Neuronal stem cell (in vitro differentiated cells): Measurements from ENCODE around the gene ZNF565.
"Not testable (repeated sequence)": the region's sequence is repeated elsewhere in the genome, so short reads cannot be mapped to it uniquely, and the experiment has no call there.

Experiments used
- DNase-seq: peaks from one replicate; pipeline ENCODE4 v3.0.0-alpha.2; 2013; ENCODE audit warnings: low spot score
- H2AFZ ChIP-seq: one replicate; pipeline ENCODE4 v1.6.1; 2013; ENCODE audit warnings: mild to moderate bottlenecking, low read length, inconsistent platforms
- H2AK5ac ChIP-seq: 2 replicates; pipeline ENCODE4 v1.6.1; 2013; ENCODE audit warnings: low read depth, mild to moderate bottlenecking, inconsistent platforms, low read length, moderate library complexity, mixed read lengths
- H2BK120ac ChIP-seq: 2 replicates; pipeline ENCODE4 v1.6.1; 2013; ENCODE audit warnings: low read depth, mild to moderate bottlenecking, inconsistent platforms, low read length, moderate library complexity, mixed read lengths
- H2BK12ac ChIP-seq: one replicate; pipeline ENCODE4 v1.6.1; 2013; ENCODE audit warnings: low read length, inconsistent platforms
- H2BK15ac ChIP-seq: 2 replicates; pipeline ENCODE4 v1.6.1; 2013; ENCODE audit warnings: mild to moderate bottlenecking, low read length, inconsistent platforms, mixed read lengths
- H2BK5ac ChIP-seq: one replicate; pipeline ENCODE4 v1.6.1; 2013; ENCODE audit warnings: inconsistent platforms, mild to moderate bottlenecking, low read length, moderate library complexity
- H3K14ac ChIP-seq: one replicate; pipeline ENCODE4 v1.6.1; 2013; ENCODE audit warnings: low read length, inconsistent platforms
- H3K18ac ChIP-seq: 2 replicates; pipeline ENCODE4 v1.6.1; 2013; ENCODE audit warnings: low read length, inconsistent platforms
- H3K23ac ChIP-seq: 2 replicates; pipeline ENCODE4 v1.6.1; 2013; ENCODE audit warnings: low read depth, mild to moderate bottlenecking, mixed read lengths, low read length, inconsistent platforms; ENCODE audit not compliant: poor library complexity
- H3K27ac ChIP-seq: replicated peaks from 3 replicates; pipeline ENCODE4 v1.5.1; 2013; ENCODE audit warnings: low read length, inconsistent platforms
- H3K27me3 ChIP-seq, 3 experiments: 2 replicates each; pipeline ENCODE4 v1.6.1; 2013; ENCODE audit warnings: low read length in 3 of 3, mild to moderate bottlenecking in 2 of 3, inconsistent platforms in 1 of 3, low read depth in 1 of 3, mixed read lengths in 1 of 3, moderate library complexity in 1 of 3; ENCODE audit not compliant: control insufficient read depth in 3 of 3, insufficient read depth in 3 of 3
- H3K36me3 ChIP-seq, 2 donors: replicated peaks in 1 of 2; 2 replicates each; pipeline ENCODE4 v1.6.1; 2013; ENCODE audit warnings: low read length in 2 of 2; ENCODE audit not compliant: control insufficient read depth in 2 of 2, insufficient read depth in 2 of 2
- H3K4ac ChIP-seq: 2 replicates; pipeline ENCODE4 v1.6.1; 2013; ENCODE audit warnings: inconsistent platforms, mild to moderate bottlenecking, low read length, moderate library complexity
- H3K4me1 ChIP-seq, 2 donors: 1 replicate in 1 of 2; 2 replicates in 1 of 2; pipeline ENCODE4 v1.6.1; 2013; ENCODE audit warnings: low read length in 2 of 2, low read depth in 1 of 2; ENCODE audit not compliant: control insufficient read depth in 2 of 2, insufficient read depth in 1 of 2
- H3K4me2 ChIP-seq: one replicate; pipeline ENCODE4 v1.6.1; 2013; ENCODE audit warnings: mild to moderate bottlenecking, low read length, inconsistent platforms; ENCODE audit not compliant: insufficient read depth, poor library complexity, severe bottlenecking
- H3K4me3 ChIP-seq, 2 donors: 2 replicates each; pipeline ENCODE4 v1.5.1; 2013; ENCODE audit warnings: low read length in 2 of 2, mild to moderate bottlenecking in 2 of 2, inconsistent platforms in 1 of 2, moderate library complexity in 1 of 2
- H3K79me1 ChIP-seq: one replicate; pipeline ENCODE4 v1.6.1; 2013; ENCODE audit warnings: low read depth, mild to moderate bottlenecking, inconsistent platforms, low read length, moderate library complexity
- H3K9ac ChIP-seq: one replicate; pipeline ENCODE4 v1.6.1; 2013; ENCODE audit warnings: mild to moderate bottlenecking, low read depth, low read length, inconsistent platforms; ENCODE audit not compliant: poor library complexity
- H3K9me3 ChIP-seq, 2 donors: replicated peaks in 1 of 2; 2 replicates each; pipeline versions ENCODE3 to v1.6.1; 2013; ENCODE audit warnings: low read length in 2 of 2, mild to moderate bottlenecking in 2 of 2, inconsistent platforms in 1 of 2, low read depth in 1 of 2, mixed read lengths in 1 of 2, moderate library complexity in 1 of 2; ENCODE audit not compliant: control insufficient read depth in 2 of 2, insufficient read depth in 1 of 2
- H4K8ac ChIP-seq: one replicate; pipeline ENCODE4 v1.6.1; 2013; ENCODE audit warnings: low read depth, mild to moderate bottlenecking, inconsistent platforms, low read length, moderate library complexity
- H4K91ac ChIP-seq: one replicate; pipeline ENCODE4 v1.6.1; 2013; ENCODE audit warnings: low read length, low read depth, mild to moderate bottlenecking, inconsistent platforms; ENCODE audit not compliant: poor library complexity
- WGBS, 2 donors: extraction: QIAGEN DNeasy Blood & Tissue Kit; methylation state at CpG; one replicate each; pipeline ENCODE4 v1.1.7; 2013; ENCODE audit warnings: missing lambda C conversion rate in 2 of 2, mixed read lengths in 1 of 2; ENCODE audit not compliant: insufficient read length in 2 of 2, insufficient replicate concordance in 1 of 2; ENCODE audit errors: extremely low coverage in 2 of 2; 5-methylcytosine and 5-hydroxymethylcytosine counted together

Gene ZNF565

DNA sequence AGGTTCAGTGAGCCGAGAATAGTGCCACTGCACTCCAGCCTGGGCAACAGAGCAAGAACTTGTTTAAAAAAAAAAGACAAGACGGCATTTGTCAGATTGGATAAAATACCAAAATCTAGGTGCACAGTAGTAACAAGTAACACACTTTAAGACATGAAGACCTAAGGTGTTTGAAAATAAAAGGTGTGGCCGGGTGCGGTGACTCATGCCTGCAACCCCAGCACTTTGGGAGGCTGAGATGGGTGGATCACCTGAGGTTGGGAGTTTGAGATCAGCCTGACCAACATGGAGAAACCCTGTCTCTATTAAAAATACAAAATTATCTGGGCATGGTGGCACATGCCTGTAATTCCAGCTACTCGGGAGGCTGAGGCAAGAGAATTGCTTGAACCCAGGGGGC, 27.7 kb downstream of the ZNF565 start:
- not testable (repeated sequence) for DNase-seq, H2BK5ac ChIP-seq
- no CpG with 5 or more reads among the region's 5 CpGs for WGBS, 2 donors

DNA sequence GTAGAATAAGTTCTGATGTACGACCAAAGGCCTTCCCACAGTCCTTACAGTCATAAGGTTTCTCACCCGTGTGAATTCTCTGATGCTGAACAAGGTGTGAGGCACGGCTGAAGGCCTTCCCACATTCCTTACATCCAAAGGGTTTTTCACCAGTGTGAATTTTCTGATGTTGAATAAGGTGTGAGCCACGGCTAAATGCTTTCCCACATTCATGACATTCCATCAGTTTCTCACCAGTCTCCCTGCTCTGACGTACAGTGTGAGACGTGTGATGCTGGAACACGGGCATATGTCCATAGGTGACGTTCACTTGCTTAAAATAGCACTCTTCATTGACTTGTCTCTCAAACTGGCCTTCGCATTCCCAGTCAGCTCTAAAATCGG, 31.2 kb downstream of the ZNF565 start:
- H3K4ac ChIP-seq: no peak overlapping the region
- DNase-seq: no peak
- H3K36me3 ChIP-seq: peaks cover 1 to 15% of the 10 kb centered on the region in 2 donors
- no peak overlapping the region for H4K91ac ChIP-seq
- no peaks in the 10 kb centered on the region for H3K27me3 ChIP-seq
- H4K8ac ChIP-seq: no peak overlapping the region
- H2AFZ ChIP-seq: no peak overlapping the region
- H3K14ac ChIP-seq: no peak overlapping the region
- no peak overlapping the region for H2BK5ac ChIP-seq
- WGBS, 2 donors: no CpG with 5 or more reads among the region's 10 CpGs
- no peak overlapping the region for H2AK5ac ChIP-seq
- H3K4me2 ChIP-seq: no peak overlapping the region
- H3K9ac ChIP-seq: no peak overlapping the region
- no peaks in the 10 kb centered on the region for H3K4me1 ChIP-seq
- no peak overlapping the region for H2BK120ac ChIP-seq
- no peak overlapping the region for H2BK15ac ChIP-seq
- no peak overlapping the region for H3K18ac ChIP-seq
- H3K79me1 ChIP-seq: no peaks in the 10 kb centered on the region
- H2BK12ac ChIP-seq: no peak overlapping the region
- no peak overlapping the region for H3K27ac ChIP-seq
- no peak overlapping the region for H3K4me3 ChIP-seq
- H3K9me3 ChIP-seq: peaks cover 2 to 13% of the 10 kb centered on the region in 2 donors
- H3K23ac ChIP-seq: no peak overlapping the region

More for the DNA sequence above, 27.7 kb downstream of the ZNF565 start:
- H2AFZ ChIP-seq, H2BK120ac ChIP-seq, H3K14ac ChIP-seq, H2BK15ac ChIP-seq, H3K27ac ChIP-seq, H3K4ac ChIP-seq, H4K91ac ChIP-seq, H3K79me1 ChIP-seq, H3K4me1 ChIP-seq, H2AK5ac ChIP-seq, H3K18ac ChIP-seq, H3K4me3 ChIP-seq, H3K27me3 ChIP-seq, H3K23ac ChIP-seq, H2BK12ac ChIP-seq, H3K9ac ChIP-seq, H3K4me2 ChIP-seq, H4K8ac ChIP-seq: not testable (repeated sequence)
- Histone ChIP-seq H3K9me3 (peaks cover 2 to 13% of the 10 kb centered on the region in 2 donors), H3K36me3 (peaks cover 1 to 21% of the 10 kb centered on the region in 2 donors)

DNA sequence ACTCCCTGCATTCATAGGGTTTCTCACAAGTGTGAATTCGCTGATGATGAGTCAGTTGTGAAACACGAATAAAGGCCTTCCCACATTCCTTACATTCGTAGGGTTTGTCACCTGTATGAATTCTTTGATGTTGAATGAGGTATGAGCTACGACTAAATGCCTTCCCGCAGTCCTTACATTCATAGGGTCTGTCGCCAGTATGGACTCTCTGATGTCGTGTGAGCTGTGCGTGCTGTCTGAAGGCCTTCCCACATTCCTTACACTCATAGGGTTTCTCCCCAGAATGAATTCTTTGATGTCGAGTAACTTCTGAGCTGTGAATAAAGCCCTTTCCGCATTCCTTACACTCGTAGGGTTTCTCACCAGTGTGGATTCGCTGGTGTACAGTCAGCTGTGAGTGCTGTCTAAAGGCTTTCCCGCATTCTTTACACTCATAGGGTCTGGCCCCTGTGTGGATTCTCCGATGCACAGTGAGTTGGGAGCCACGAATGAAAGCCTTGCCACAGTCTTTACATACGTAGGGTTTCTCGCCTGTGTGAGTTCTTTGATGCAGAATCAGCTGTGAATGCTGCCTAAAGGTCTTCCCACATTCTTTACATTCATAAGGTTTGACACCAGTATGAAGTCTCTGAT, 31.7 kb downstream of the ZNF565 start:
- no peak for DNase-seq
- no peak overlapping the region for H3K9ac ChIP-seq
- no peak overlapping the region for H3K14ac ChIP-seq

DNA sequence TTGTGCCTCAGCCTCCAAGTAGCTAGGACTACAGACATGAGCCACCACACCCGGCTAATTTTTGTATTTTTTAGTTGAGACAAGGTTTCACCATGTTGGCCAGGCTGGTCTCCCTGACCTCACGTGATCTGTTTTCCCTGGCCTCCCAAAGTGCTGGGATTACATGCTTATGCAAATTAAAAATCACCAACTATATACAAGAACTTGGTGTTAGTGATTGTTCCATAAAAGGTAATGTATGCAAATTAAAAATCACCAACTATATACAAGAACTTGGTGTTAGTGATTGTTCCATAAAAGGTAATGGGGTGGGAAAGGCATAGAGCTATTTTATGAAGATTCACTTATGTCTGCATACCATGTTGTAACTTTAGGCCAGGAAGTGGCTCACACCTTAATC, 35.4 kb downstream of the ZNF565 start:
- not testable (repeated sequence) for H2BK12ac ChIP-seq, H3K79me1 ChIP-seq, H3K14ac ChIP-seq, DNase-seq, H2AK5ac ChIP-seq, H2AFZ ChIP-seq, H4K8ac ChIP-seq, H3K4me3 ChIP-seq, H3K4me2 ChIP-seq, H3K23ac ChIP-seq, H2BK5ac ChIP-seq, H2BK120ac ChIP-seq, H3K27me3 ChIP-seq, H3K18ac ChIP-seq, H3K4ac ChIP-seq, H3K27ac ChIP-seq, H2BK15ac ChIP-seq, H3K4me1 ChIP-seq, H3K9ac ChIP-seq, H4K91ac ChIP-seq
- WGBS, 2 donors: no CpG with 5 or more reads among the region's 2 CpGs
- Histone ChIP-seq H3K9me3 (peaks cover 2 to 13% of the 10 kb centered on the region in 2 donors), H3K36me3 (peaks cover 1 to 15% of the 10 kb centered on the region in 2 donors)

More for the DNA sequence above, 31.7 kb downstream of the ZNF565 start:
- H3K4me1 ChIP-seq: no peaks in the 10 kb centered on the region
- no peak overlapping the region for H2BK5ac ChIP-seq
- no peak overlapping the region for H2AFZ ChIP-seq
- H3K36me3 ChIP-seq: peaks cover 1 to 15% of the 10 kb centered on the region in 2 donors
- no peak overlapping the region for H2AK5ac ChIP-seq
- H3K18ac ChIP-seq: no peak overlapping the region
- no peak overlapping the region for H4K8ac ChIP-seq
- H3K4me2 ChIP-seq: no peak overlapping the region
- H3K23ac ChIP-seq: no peak overlapping the region
- H3K4ac ChIP-seq: no peak overlapping the region
- no peaks in the 10 kb centered on the region for H3K79me1 ChIP-seq
- no CpG with 5 or more reads among the region's 17 CpGs for WGBS, 2 donors
- peaks cover 2 to 13% of the 10 kb centered on the region in 2 donors for H3K9me3 ChIP-seq
- H2BK120ac ChIP-seq: no peak overlapping the region
- no peaks in the 10 kb centered on the region for H3K27me3 ChIP-seq
- no peak overlapping the region for H3K4me3 ChIP-seq
- H4K91ac ChIP-seq: no peak overlapping the region
- H2BK15ac ChIP-seq: no peak overlapping the region
- H2BK12ac ChIP-seq: no peak overlapping the region
- H3K27ac ChIP-seq: no peak overlapping the region
